ENCODE results near the gene SPRY1.

SPRY1 gene

DNA sequence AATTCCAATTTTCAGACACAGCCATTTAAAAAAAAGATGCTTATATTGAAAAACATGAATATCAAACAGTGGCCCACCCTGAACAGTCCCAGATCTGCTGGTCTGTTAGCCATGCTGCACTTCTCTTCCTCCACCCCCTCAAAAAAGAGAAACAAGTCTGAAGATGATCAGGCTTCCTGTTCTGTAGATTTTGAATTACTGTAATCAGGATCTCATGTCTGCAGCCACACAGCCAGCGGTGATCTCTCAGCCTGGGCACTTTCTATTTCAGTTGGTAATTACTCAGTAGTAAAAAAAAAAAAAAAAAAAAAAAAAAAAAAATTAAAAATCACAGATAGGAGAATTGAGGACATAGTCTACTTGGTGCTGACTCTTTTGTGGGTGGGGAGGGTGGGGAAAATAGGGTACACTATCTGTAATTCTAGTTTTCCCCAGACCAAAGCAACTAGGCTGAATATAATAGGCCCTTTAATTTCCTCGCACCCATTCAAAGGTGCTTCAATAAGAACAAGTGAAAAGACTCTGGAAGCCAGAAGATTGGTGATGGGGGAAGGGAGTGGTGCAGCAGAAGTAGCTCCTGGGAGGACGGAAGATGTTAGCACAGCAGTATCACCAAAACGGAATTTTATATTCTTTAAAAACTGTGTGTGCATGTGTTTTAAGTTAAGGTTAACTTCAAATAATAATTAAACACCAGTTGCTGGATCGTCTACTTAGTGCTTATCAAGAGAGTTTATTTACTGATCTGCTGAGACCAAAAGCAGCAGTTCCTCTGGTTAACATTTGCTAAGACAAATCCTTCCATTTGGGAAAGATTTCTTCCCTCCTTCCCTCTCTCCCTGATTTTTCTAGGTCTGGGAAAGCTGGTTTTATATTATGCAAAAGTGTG, 47.0 kb downstream of the SPRY1 start:
- DNase-seq (ENCODE audit: low read depth, low spot score): no peak

DNA sequence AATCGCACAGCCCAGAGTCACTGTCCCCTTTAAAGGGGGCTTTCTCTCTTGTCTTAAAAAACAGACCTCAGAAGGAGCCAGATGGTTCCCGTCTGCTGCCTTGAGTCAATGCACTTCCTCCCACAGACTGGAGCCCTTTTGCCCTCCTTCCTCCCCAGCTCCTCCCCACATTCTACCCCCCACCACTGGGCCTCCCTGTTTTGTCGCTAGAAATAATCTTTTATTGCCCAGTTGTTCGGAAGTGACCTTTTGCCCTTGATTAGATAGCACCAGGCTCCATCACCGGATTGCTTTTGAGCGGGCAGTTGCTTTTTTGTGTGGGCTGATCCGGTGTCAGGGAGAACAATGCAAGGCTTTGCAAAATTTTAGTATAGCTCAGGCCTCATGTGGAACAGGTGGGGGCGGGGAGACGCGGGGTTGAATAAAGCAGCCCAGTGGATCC, 47.7 kb downstream of the SPRY1 start:
- no peak for DNase-seq (ENCODE audit: low read depth, low spot score)

DNA sequence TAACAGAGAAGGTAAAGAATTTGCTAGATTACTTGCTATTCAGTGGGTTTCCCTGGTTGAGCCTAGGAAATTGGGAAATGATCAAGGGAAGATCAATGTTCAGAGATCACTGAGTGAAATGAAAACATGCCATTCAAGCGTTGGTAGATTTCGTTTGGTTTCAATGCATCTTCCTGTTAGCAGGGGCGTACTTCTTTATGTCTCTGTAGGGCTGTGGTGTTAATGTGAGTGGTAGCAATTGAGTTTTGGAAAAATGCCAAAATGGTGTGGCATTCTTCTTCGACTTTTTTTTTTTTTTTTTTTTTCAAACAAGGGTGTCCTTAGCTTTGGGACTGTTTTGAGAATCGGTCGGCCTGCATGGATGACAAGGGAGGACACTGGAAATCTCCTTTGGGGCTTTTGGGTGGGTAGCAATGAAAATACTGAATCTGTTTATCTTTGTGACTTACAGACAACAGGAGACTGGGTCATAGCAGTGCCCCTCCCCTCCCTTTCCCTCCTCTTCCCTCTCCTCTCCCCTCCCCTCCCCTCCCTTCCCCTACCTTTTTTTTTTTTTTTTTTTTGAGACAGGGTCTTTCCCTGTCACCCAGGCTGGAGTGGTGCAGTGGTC, 50.4 kb downstream of the SPRY1 start:
- DNase-seq (ENCODE audit: low read depth, low spot score): no peak

DNA sequence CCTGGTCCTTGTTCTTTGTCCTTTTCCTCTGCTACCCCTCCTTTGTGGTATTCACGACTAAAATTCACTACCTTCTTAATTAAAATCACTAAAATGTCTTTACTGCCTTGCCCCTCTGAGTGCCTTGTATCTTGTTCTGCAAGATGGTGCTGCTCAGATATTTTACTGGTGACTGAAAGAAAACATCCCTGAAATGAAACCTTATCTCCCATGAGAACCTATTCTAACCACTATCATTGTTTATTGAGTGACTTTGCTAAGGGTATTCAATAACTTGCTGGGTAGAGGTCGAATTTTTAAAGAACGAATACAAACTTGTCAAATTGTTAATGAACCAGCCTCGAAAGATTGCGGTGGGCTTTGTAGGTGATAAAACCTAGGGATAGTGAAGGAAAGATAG, 52.8 kb downstream of the SPRY1 start:
- DNase-seq (ENCODE audit: low read depth, low spot score): no peak

DNA sequence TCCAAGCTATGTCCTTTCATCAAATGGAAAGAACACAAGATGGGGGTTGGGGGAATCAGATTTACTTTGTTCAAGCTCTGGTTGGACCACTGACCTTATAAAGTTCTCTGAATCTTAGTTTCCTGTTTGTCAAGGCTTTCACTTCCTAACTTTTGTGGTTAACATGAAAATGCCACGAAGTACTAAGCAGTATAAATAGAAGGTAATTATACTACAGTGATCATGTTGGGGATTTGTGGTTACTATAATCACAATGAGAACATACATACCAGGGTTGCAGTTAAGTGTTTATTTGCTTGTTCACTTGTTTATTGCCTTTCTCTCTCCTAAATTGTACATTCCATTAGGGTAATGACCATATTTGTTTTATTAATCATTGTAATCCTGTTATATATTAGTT, 53.2 kb downstream of the SPRY1 start:
- DNase-seq (ENCODE audit: low read depth, low spot score): no peak

DNA sequence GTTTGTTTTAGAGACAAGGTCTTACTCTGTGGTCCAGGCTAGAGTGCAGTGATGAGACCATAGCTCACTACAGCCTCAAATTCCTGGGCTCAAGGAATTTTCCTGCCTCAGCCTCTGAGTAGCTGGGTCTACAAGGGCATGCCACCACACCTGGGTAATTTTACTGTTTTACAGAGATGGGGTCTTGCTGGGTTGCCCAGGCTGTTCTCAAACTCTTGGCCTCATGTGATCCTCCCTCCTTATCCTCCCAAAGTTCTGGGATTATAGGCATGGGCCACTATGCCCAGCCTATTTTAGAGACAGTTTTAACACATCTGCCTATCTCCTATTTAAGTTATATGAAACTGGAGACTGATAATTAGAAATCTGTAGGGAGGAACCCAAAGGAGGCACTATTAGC, 53.8 kb downstream of the SPRY1 start:
- no peak for DNase-seq (ENCODE audit: low read depth, low spot score)

DNA sequence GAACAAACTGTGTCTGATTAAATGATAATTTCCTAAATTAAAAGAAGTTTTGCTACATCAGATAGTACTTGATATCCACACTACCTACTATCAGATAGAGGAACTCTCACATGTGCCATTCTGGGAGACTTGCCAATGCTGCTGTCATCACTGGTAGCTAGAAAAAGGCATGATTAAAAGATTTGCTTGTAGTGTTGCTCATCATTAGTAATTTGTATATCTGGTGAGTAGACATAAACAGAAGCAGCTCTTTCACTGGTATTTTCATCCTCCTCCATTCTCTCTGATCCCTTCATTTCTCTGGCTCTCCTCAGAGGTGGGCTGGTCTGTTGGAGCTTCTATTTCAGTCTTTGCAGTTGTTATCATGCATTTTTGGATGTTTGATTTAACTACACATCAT, 56.0 kb downstream of the SPRY1 start:
- DNase-seq (ENCODE audit: low read depth, low spot score): no peak

DNA sequence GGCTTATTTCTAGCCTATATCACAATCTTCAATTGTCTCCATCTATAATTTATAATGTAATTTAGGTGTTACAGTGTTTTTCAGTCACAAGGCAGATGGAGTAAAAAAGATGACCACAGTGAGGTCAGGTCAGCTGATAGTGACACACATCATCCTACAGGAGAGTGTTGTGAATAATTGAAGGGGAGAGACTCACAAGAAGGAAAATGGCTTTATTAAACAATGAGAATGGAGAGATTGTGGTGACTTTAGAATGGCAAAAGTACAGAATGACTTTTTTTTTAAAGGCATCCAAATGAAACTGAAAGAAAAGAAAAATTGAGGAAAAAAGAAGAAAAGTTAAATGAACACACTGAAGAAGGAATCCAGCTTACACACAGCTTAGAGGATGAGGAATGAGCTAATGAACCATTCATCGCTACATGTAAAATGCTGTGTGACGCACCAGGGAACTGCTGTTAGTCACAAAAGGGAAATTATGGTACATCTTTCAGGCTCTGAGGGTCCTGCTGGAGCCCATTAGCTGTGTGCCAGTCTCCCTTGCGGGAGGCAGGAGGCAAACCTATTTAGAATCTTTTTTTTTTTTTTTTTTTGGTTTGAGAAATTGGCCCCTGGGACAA, 56.6 kb downstream of the SPRY1 start:
- DNase-seq (ENCODE audit: low read depth, low spot score): no peak
